Measurements from ENCODE around the gene INHBE.
"Not testable (repeated sequence)": the region's sequence is repeated elsewhere in the genome, so short reads cannot be mapped to it uniquely, and the experiment has no call there.

The INHBE gene

GRCh38 chr12:57496822-57497221 lies 41.7 kb downstream of the INHBE start:
- no peak for DNase-seq (ENCODE audit: low read depth, low spot score)

GRCh38 chr12:57497223-57498131 lies 42.4 kb downstream of the INHBE start:
- DNase-seq (ENCODE audit: low read depth, low spot score), result no peak

GRCh38 chr12:57498132-57498502 lies 43.0 kb downstream of the INHBE start:
- no peak for DNase-seq (ENCODE audit: low read depth, low spot score)

- DNase-seq (ENCODE audit: low read depth, low spot score), result no peak
These were observed 43.5 kb downstream of the INHBE start for GRCh38 chr12:57498571-57498970.

GRCh38 chr12:57500213-57500612 lies 45.1 kb downstream of the INHBE start:
- no peak for DNase-seq (ENCODE audit: low read depth, low spot score)

- not testable (repeated sequence) for DNase-seq (ENCODE audit: low read depth, low spot score)
These were observed 47.3 kb downstream of the INHBE start for GRCh38 chr12:57502311-57502969.

GRCh38 chr12:57506541-57506940 lies 51.4 kb downstream of the INHBE start:
- not testable (repeated sequence) for DNase-seq (ENCODE audit: low read depth, low spot score)
